Measurements from ENCODE around the gene CNTLN.

- no peak for TF ChIP-seq CTCF (IDR thresholded peaks at IDR 0.05; ENCODE audit: poor library complexity)
- no peak for TF ChIP-seq EZH2 (IDR thresholded peaks at IDR 0.05; ENCODE audit: borderline replicate concordance)
Measured at GRCh38 chr9:17532461-17532860, 397.6 kb downstream of the CNTLN start.

Data from hepatocyte (in vitro differentiated cells).